Neural progenitor cell (in vitro differentiated cells): ENCODE results near the gene SHISAL2A. TPM values are rescaled to one million over a fixed set of nuclear protein-coding genes. Genes with fewer than 3 reads are reported as not detected.
"Not testable (repeated sequence)": the region's sequence is repeated elsewhere in the genome, so short reads cannot be mapped to it uniquely, and the experiment has no call there.

Source experiments
- DNase-seq: peaks from one replicate; pipeline ENCODE4 v3.0.0-alpha.2; 2016; ENCODE audit warnings: low spot score
- H2AFZ ChIP-seq: fragments of 200-600 bp; sonication (generic); replicated peaks from 2 replicates; pipeline ENCODE4 v1.6.1; 2016; ENCODE audit warnings: antibody characterized with exemption
- H3F3A ChIP-seq: fragments of 200-600 bp; sonication (generic); 2 replicates; pipeline ENCODE4 v1.6.1; 2016; ENCODE audit warnings: antibody characterized with exemption, low read depth
- H3K27ac ChIP-seq: fragments of 200-600 bp; sonication (generic); 2 replicates; pipeline ENCODE4 v1.5.1; 2016; ENCODE audit warnings: mild to moderate bottlenecking
- H3K27me3 ChIP-seq: fragments of 200-600 bp; sonication (generic); 2 replicates; pipeline ENCODE4 v1.6.1; 2016; ENCODE audit warnings: mild to moderate bottlenecking, moderate library complexity
- H3K36me3 ChIP-seq: fragments of 200-600 bp; sonication (generic); 2 replicates; pipeline ENCODE4 v1.5.1; 2016
- H3K4me1 ChIP-seq: fragments of 200-600 bp; sonication (generic); 2 replicates; pipeline ENCODE4 v1.6.1; 2016; ENCODE audit warnings: mixed run types
- H3K4me2 ChIP-seq: fragments of 200-600 bp; sonication (generic); 2 replicates; pipeline ENCODE4 v1.6.1; 2016
- H3K4me3 ChIP-seq: fragments of 200-600 bp; sonication (generic); 2 replicates; pipeline ENCODE4 v1.5.1; 2016
- H3K79me2 ChIP-seq: fragments of 200-600 bp; sonication (generic); 2 replicates; pipeline ENCODE4 v1.6.1; 2016; ENCODE audit warnings: low read depth
- H3K9ac ChIP-seq: fragments of 200-600 bp; sonication (generic); 2 replicates; pipeline ENCODE4 v1.6.1; 2016
- H3K9me3 ChIP-seq: fragments of 200-600 bp; sonication (generic); 2 replicates; pipeline ENCODE4 v1.5.1; 2016; ENCODE audit warnings: low read depth
- H4K20me1 ChIP-seq: fragments of 200-600 bp; sonication (generic); 2 replicates; pipeline ENCODE4 v1.6.1; 2016; ENCODE audit warnings: low read depth
- H3K27ac Mint-ChIP-seq: 3 replicates; pipeline ENCODE4 v1.8.0; 2021; ENCODE audit warnings: mixed read lengths
- H3K27me3 Mint-ChIP-seq: 2 replicates; pipeline ENCODE4 v1.8.0; 2022; ENCODE audit warnings: low read depth, mild to moderate bottlenecking, inconsistent platforms, moderate library complexity, mixed read lengths; ENCODE audit not compliant: insufficient read depth
- H3K36me3 Mint-ChIP-seq: 3 replicates; pipeline ENCODE4 v1.8.0; 2021; ENCODE audit warnings: mixed read lengths
- H3K4me1 Mint-ChIP-seq: 3 replicates; pipeline ENCODE4 v1.8.0; 2021; ENCODE audit warnings: mixed read lengths
- H3K4me3 Mint-ChIP-seq: 3 replicates; pipeline ENCODE4 v1.8.0; 2021; ENCODE audit warnings: mild to moderate bottlenecking, moderate library complexity, mixed read lengths
- H3K9me3 Mint-ChIP-seq: 3 replicates; pipeline ENCODE4 v1.8.0; 2020; ENCODE audit warnings: mixed read lengths
- EZH2 ChIP-seq: fragments of 200-600 bp; sonication (generic); IDR thresholded peaks from 2 replicates; pipeline ENCODE4 v1.6.1; 2017; ENCODE audit warnings: antibody characterized with exemption, mild to moderate bottlenecking, moderate library complexity
- EZH2phosphoT487 ChIP-seq: fragments of 200-600 bp; sonication (generic); IDR thresholded peaks from 2 replicates; pipeline ENCODE4 v1.6.1; 2017; ENCODE audit warnings: antibody characterized with exemption
- total RNA-seq: library from RNA; depleted of rRNA; stranded (reverse); fragments of >200 nt; gene quantifications from 2 replicates; pipeline ENCODE4 v1.2.3, GENCODE V29; 2015; ENCODE audit warnings: low replicate concordance
- TF ChIP-seq, protein P1 (sequence below): fragments of 200-600 bp; sonication (generic); IDR thresholded peaks from 2 replicates; pipeline ENCODE4 v1.5.1; 2017; ENCODE audit warnings: antibody characterized with exemption, mild to moderate bottlenecking

SHISAL2A gene
- total RNA-seq, 1 donor from 2014 or later = 0.11 TPM

DNA sequence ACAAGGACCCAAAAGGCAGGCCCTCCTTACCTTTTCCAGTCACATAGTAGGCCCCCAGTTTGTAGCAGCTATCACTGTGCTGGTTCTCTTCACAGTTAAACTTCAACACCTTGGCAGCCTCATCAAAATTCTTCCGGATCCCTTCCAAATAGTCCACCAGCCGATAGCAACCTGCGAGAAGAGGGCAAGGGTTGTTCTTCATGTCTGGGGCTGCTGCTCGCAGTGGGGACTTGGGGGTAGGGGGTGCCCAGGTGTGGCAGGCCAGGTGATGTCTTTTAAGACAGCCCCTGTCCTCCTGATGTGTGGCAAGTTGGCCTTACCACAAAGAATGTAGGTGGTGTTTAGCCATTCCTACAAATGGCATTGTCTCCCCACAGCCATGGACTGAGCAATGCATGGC is 59.7 kb downstream of the SHISAL2A start:
- Histone ChIP-seq H3K4me2 (no peak overlapping the region), H3K79me2 (peaks cover 52% of the 10 kb centered on the region), H3K27me3 (no peaks in the 10 kb centered on the region), H4K20me1 (peaks cover 5% of the 10 kb centered on the region), H3K9ac (no peak overlapping the region), H3K4me3 (no peak overlapping the region), H3K36me3 (no peaks in the 10 kb centered on the region), H2AFZ (no peak overlapping the region), H3K4me1 (no peaks in the 10 kb centered on the region), H3K9me3 (no peaks in the 10 kb centered on the region), H3K27ac (no peak overlapping the region), H3F3A (peaks cover 11% of the 10 kb centered on the region)
- Mint-ChIP-seq H3K9me3 (peaks cover 4% of the 10 kb centered on the region), H3K4me1 (peaks cover 5% of the 10 kb centered on the region), H3K27ac (no peak overlapping the region), H3K36me3 (peaks cover 23% of the 10 kb centered on the region), H3K27me3 (peaks cover 2% of the 10 kb centered on the region), H3K4me3 (no peak overlapping the region)
- DNase-seq = no peak
- no peak for TF ChIP-seq EZH2
- TF ChIP-seq, protein P1, sequence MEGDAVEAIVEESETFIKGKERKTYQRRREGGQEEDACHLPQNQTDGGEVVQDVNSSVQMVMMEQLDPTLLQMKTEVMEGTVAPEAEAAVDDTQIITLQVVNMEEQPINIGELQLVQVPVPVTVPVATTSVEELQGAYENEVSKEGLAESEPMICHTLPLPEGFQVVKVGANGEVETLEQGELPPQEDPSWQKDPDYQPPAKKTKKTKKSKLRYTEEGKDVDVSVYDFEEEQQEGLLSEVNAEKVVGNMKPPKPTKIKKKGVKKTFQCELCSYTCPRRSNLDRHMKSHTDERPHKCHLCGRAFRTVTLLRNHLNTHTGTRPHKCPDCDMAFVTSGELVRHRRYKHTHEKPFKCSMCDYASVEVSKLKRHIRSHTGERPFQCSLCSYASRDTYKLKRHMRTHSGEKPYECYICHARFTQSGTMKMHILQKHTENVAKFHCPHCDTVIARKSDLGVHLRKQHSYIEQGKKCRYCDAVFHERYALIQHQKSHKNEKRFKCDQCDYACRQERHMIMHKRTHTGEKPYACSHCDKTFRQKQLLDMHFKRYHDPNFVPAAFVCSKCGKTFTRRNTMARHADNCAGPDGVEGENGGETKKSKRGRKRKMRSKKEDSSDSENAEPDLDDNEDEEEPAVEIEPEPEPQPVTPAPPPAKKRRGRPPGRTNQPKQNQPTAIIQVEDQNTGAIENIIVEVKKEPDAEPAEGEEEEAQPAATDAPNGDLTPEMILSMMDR = no peak
- TF ChIP-seq EZH2phosphoT487 = no peak

DNA sequence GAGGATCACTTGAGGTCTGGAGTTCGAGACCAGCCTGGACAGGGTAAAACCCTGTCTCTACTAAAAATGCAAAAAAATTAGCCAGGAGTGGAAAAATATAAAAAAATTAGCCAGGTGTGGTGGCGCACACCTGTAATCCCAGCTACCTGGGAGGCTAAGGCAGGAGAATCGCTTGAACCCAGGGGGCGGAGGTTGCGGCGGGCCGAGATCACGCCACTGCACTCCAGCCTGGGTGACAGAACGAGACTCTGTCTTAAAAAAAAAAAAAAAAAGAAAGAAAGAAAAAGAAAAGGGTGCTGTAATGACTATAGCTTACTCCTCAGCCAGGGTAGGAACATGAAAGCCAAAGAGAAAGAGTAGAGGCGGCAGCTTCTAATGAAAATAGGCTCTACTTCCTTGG is 60.4 kb downstream of the SHISAL2A start:
- H3K4me3 Mint-ChIP-seq, H3K27ac ChIP-seq, H3K9me3 ChIP-seq, H3K4me3 ChIP-seq, H3K9ac ChIP-seq, H4K20me1 ChIP-seq, DNase-seq, H2AFZ ChIP-seq, H3K27me3 Mint-ChIP-seq, H3K4me1 ChIP-seq, H3K36me3 ChIP-seq, H3K4me2 ChIP-seq, H3K4me1 Mint-ChIP-seq, H3K27ac Mint-ChIP-seq, H3K27me3 ChIP-seq, H3K9me3 Mint-ChIP-seq: not testable (repeated sequence)
- Histone ChIP-seq H3F3A (peaks cover 11% of the 10 kb centered on the region), H3K79me2 (peaks cover 54% of the 10 kb centered on the region)
- peaks cover 21% of the 10 kb centered on the region for H3K36me3 Mint-ChIP-seq

- Mint-ChIP-seq H3K4me1 (peaks cover 12% of the 10 kb centered on the region), H3K27me3 (peaks cover 7% of the 10 kb centered on the region), H3K36me3 (peaks cover 19% of the 10 kb centered on the region), H3K4me3 (no peak overlapping the region), H3K27ac (no peak overlapping the region), H3K9me3 (peaks cover 4% of the 10 kb centered on the region)
- H3K9ac ChIP-seq = no peak overlapping the region
- H3K79me2 ChIP-seq = peaks cover 54% of the 10 kb centered on the region
- H2AFZ ChIP-seq = no peak overlapping the region
- H3K4me2 ChIP-seq = no peak overlapping the region
- H4K20me1 ChIP-seq = no peaks in the 10 kb centered on the region
- H3K4me1 ChIP-seq = no peaks in the 10 kb centered on the region
- TF ChIP-seq EZH2 = no peak
- TF ChIP-seq EZH2phosphoT487 = no peak
- H3K36me3 ChIP-seq = no peaks in the 10 kb centered on the region
- no peak overlapping the region for H3K4me3 ChIP-seq
- H3F3A ChIP-seq = peaks cover 12% of the 10 kb centered on the region
- H3K27ac ChIP-seq = no peak overlapping the region
- H3K9me3 ChIP-seq = no peaks in the 10 kb centered on the region
- H3K27me3 ChIP-seq = no peaks in the 10 kb centered on the region
- DNase-seq = no peak
Measured at GRCh38 chr1:52693843-52694242, 60.9 kb downstream of the SHISAL2A start.

- Histone ChIP-seq H3K79me2 (peaks cover 54% of the 10 kb centered on the region), H3K4me1 (no peaks in the 10 kb centered on the region), H3K4me3 (no peak overlapping the region), H3K27ac (no peak overlapping the region), H2AFZ (no peak overlapping the region), H3K9me3 (no peaks in the 10 kb centered on the region), H3F3A (peaks cover 22% of the 10 kb centered on the region), H3K9ac (no peak overlapping the region), H3K27me3 (no peaks in the 10 kb centered on the region), H3K36me3 (no peaks in the 10 kb centered on the region), H4K20me1 (no peaks in the 10 kb centered on the region), H3K4me2 (no peak overlapping the region)
- TF ChIP-seq EZH2phosphoT487 (no peak), EZH2 (no peak)
- TF ChIP-seq, protein P1 = no peak
- H3K36me3 Mint-ChIP-seq = peaks cover 19% of the 10 kb centered on the region
- H3K27me3 Mint-ChIP-seq = peaks cover 9% of the 10 kb centered on the region
- H3K27ac Mint-ChIP-seq = no peak overlapping the region
- peaks cover 4% of the 10 kb centered on the region for H3K9me3 Mint-ChIP-seq
- DNase-seq = no peak
- peaks cover 12% of the 10 kb centered on the region for H3K4me1 Mint-ChIP-seq
- no peak overlapping the region for H3K4me3 Mint-ChIP-seq
Measured at GRCh38 chr1:52695627-52696026, 62.7 kb downstream of the SHISAL2A start.
